Motor neuron (in vitro differentiated cells): ENCODE measurements around the gene FPR2. TPM values are rescaled to one million over a fixed set of nuclear protein-coding genes. Genes with fewer than 3 reads are reported as not detected.
A peak's percentile ranks its signal among the peaks of the same experiment; 100 is the strongest.
"Not testable (repeated sequence)": the region's sequence is repeated elsewhere in the genome, so short reads cannot be mapped to it uniquely, and the experiment has no call there.

Experiments
- ATAC-seq, 8 experiments: fragments of 200-7000 bp; cut with Tn5 transposase; replicated peaks in 6 of 8; 2 replicates each; pipeline ENCODE4 v1.8.0; 2021; ENCODE audit warnings: mild to moderate bottlenecking in 8 of 8, moderate library complexity in 8 of 8
- H3K27ac ChIP-seq, 2 donors: fragments of 250-450 bp; sonication (Bioruptor Pico); 2 replicates each; pipeline ENCODE4 v1.9.0; 2021; ENCODE audit warnings: antibody characterized with exemption in 2 of 2, mild to moderate bottlenecking in 2 of 2, moderate library complexity in 1 of 2
- H3K4me1 ChIP-seq, 2 donors: fragments of 250-450 bp; sonication (Bioruptor Pico); replicated peaks in 1 of 2; 2 replicates each; pipeline ENCODE4 v1.6.1; 2021; ENCODE audit warnings: antibody characterized with exemption in 2 of 2, mild to moderate bottlenecking in 2 of 2, moderate library complexity in 1 of 2
- H3K4me3 ChIP-seq, 5 donors: fragments of 250-450 bp; sonication (Bioruptor Pico); 2 replicates each; pipeline ENCODE4 v1.9.0; 2021; ENCODE audit warnings: antibody characterized with exemption in 5 of 5, mild to moderate bottlenecking in 5 of 5, moderate library complexity in 4 of 5
- WGBS, 10 experiments: fragments of 450-650 bp; shearing (Covaris generic); methylation state at CpG; one replicate each; pipeline ENCODE4 v1.0.0; 2022; 5-methylcytosine and 5-hydroxymethylcytosine counted together
- in situ Hi-C, 9 experiments: fragments of 400-800 bp; cut with MboI; loops; one replicate each; pipeline ENCODE4 v1.15.0; 2021; ENCODE audit warnings: low sequenced_read_pairs in 9 of 9, low pct_unique_long_range_greater_than_20kb in 2 of 9; ENCODE audit not compliant: unreplicated experiment in 9 of 9
- total RNA-seq, 8 experiments: library from RNA; unstranded; fragments of 300-600 nt; gene quantifications; 2 replicates each; pipeline versions ENCODE4 v1.2.3 to v1.2.4, GENCODE V29; 2022

FPR2 gene
- total RNA-seq, 8 experiments from 2014 or later = 0.15 to 0.33 (median 0.21) TPM; not detected in 5

DNA sequence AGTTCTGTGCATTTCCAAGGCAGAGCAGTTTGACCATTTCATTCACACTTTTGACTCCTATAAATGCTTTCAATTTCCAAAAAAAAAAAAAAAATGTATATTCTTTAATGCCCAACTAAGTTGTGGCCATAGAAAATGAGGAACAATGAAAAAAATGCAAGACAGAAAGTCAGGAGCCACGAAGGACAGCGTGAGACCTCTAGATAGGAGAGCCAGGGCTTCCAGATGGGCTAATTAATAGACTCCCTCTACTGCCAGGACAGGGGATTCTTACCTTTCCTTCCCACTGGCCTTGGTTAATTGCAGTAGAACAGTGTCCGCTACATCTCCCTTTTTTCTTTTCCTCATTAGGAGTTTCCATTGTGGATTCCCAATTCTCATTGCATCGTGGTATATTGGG is 42.5 kb downstream of the FPR2 start:
- Histone ChIP-seq H3K27ac (no peak overlapping the region), H3K4me1 (no peaks in the 10 kb centered on the region), H3K4me3 (no peak overlapping the region)
- in situ Hi-C loops = no loop called here
- WGBS, 10 experiments = 40 to 90% (median 75%) methylated on average over 2 to 4 of the region's 4 CpGs; no CpG with 5 or more reads in 1 of the 10 experiments
- ATAC-seq = no peak

DNA sequence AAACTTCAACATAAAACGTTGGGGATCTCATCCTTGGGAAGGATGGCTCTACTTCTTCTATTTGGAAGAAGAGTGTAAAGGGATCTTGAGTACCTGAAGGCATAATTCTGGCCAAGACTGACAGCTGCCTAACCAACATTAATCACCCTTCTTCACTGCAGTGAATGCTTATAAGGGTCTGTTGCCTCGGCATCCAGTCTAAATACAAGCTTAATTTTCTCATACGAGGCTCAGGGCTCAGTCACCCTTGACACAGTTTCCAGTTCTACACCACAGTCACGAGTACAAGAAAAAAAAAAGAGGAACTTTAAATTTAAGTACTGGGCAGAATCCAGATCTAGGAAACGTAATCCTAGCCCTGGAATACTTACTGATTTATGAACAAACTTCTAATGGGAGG is 43.0 kb downstream of the FPR2 start:
- 7 to 73% (median 38%) methylated on average over 1 to 5 of the region's 5 CpGs for WGBS, 10 experiments
- no peak overlapping the region for H3K27ac ChIP-seq
- no peak for ATAC-seq
- no peak overlapping the region for H3K4me3 ChIP-seq
- in situ Hi-C loops = no loop called here
- no peaks in the 10 kb centered on the region for H3K4me1 ChIP-seq

DNA sequence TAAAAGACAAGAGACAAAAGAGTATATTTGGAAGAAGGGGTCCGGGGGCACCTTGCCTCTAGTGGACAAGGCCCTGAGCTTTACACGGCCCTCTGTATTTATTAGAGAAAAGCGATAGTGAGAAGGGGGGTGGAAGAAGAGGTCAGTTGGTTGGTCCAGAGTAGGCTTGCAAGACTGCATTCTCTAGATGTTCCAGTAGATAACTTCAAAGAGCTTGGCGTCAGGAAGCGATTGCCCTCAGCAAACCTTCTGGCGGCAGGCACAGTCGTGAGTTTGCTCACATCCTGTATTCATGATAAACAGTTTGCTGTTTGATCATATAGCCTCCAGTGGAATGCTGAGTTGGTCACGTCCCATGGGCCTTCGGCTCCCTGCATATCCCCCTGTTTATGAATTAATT is 43.8 kb downstream of the FPR2 start:
- H3K4me1 ChIP-seq, ATAC-seq, H3K4me3 ChIP-seq, H3K27ac ChIP-seq, in situ Hi-C loops: not testable (repeated sequence)
- 75 to 100% (median 88%) methylated on average over 1 to 6 of the region's 9 CpGs; no CpG with 5 or more reads in 2 of the 10 experiments for WGBS, 10 experiments

DNA sequence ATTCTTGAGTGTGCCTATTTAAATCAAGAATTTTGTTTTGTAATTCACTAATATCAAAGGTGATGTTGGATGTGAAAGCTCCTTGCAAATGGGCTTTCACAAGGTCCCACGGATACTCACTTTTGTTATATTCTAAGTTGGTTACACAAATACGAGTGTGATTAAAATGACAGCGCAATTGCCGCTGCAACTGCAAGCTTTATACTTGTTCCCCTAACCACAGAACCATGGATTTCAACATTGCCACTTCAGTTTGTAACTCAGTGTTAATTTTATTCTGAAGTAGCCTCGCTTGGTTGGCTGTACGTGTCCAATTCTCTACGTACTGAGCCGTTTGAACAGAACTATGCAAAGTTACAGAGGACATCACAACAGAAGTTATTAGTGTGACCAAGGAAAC is 44.4 kb downstream of the FPR2 start:
- H3K4me1 ChIP-seq, in situ Hi-C loops, H3K4me3 ChIP-seq, H3K27ac ChIP-seq, ATAC-seq: not testable (repeated sequence)
- 67 to 100% (median 93%) methylated on average over 1 to 8 of the region's 8 CpGs for WGBS, 10 experiments

DNA sequence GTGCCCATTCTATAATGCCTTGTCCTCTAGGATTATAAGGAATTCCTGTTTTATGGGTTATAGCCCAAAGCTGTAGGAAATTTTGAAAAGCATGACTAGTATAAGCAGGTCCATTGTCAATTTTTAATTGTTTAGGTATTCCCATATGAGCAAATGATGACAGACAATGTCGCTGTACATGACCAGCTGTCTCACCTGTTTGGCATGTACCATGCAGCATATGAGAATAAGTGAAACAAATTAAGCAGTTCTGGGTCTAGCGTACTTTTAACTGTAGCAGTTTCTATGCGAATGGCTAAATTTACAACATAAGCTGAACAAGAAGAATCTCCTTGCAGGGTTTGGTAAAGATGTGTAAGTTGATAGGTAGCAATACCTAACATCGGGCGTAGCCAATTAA is 45.6 kb downstream of the FPR2 start:
- H3K4me1 ChIP-seq, H3K27ac ChIP-seq, H3K4me3 ChIP-seq, in situ Hi-C loops, ATAC-seq: not testable (repeated sequence)
- 69 to 100% (median 86%) methylated on average over 1 to 5 of the region's 5 CpGs for WGBS, 10 experiments

DNA sequence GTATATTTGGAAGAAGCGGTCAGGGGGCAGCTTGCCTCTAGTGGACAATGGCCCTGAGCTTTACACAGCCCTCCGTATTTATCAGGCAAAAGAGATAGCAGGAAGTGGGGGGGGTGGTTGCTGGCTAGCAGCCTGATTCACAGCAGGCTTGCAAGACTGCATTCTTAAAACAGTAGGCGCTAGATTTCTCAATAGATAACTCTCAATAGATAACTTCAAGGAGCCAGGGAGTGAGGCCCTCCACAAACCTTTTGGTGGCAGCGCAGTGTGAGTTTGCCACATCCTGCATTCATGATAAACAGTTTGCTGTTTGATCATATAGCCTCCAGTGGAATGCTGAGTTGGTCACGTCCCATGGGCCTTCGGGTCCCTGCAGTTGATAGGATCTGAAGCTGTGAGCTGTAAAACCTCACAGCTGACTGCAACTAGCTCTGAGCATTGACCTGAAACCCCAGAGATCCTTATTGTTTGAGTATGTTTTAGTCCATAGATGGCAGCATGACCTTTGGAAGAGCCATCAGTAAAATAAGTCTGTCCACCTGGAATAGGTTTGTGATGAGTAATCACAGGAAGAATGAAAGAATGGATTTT is 46.2 kb downstream of the FPR2 start:
- Histone ChIP-seq H3K4me3 (no peak overlapping the region), H3K4me1 (no peaks in the 10 kb centered on the region), H3K27ac (no peak overlapping the region)
- no peak for ATAC-seq
- 39 to 100% (median 71%) methylated on average over 1 to 4 of the region's 6 CpGs; no CpG with 5 or more reads in 1 of the 10 experiments for WGBS, 10 experiments
- in situ Hi-C loops = no loop called here

DNA sequence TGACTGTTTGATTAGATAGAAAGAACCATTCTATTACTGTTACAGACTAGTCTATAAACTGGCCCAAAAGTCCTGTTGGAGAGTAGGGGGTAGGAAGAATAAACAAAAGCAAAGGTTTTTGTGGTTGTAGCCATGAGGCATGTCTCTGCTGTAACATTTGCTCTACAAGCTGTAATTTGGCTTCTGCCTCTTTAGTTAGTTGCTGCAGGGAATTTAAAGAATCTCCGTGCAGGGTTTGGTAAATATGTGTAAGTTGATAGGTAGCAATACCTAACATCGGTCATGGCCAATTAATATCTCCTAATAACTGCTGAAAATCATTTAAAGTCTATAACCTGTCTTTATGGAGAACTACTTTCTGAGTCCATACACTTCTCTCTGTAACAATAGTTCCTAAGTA is 46.9 kb downstream of the FPR2 start:
- in situ Hi-C loops = no loop called here
- Histone ChIP-seq H3K27ac (no peak overlapping the region), H3K4me1 (no peaks in the 10 kb centered on the region), H3K4me3 (no peak overlapping the region)
- WGBS, 10 experiments = 14 to 100% (median 75%) methylated on average over 1 to 2 of the region's 2 CpGs; no CpG with 5 or more reads in 2 of the 10 experiments
- ATAC-seq = no peak

DNA sequence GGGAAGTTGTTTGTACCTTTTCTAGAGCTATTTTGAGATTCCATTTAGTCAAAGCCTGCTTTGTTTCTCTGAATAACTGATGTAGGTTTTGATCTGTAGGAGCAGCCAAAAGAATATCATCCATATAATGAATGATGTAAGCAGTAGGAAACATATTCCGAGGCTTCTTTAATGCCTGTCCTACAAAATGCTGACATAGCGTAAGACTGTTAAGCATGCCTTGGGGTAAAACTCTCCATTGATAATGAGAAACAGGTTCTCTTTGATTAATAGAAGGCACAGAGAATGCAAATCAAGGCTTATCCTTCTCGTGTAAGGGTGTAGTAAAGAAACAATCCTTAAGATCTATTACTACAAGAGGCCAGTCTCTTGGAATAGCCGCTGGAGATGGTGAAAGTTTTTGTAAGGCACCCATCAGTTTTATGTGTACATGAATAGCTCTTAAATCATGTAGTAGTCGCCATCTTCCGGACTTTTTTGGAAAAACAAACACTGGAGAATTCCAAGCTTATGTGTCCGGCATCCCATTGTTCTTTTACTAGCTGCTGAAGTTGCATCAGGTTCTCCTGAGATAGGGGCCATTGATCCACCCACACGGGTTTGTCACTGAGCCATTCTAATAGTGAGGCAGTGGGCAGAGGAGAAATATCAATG is 47.5 kb downstream of the FPR2 start:
- no peak overlapping the region for H3K27ac ChIP-seq
- 14 to 85% (median 53%) methylated on average over 2 to 8 of the region's 8 CpGs; no CpG with 5 or more reads in 2 of the 10 experiments for WGBS, 10 experiments
- H3K4me3 ChIP-seq = no peak overlapping the region
- H3K4me1 ChIP-seq = no peaks in the 10 kb centered on the region
- ATAC-seq = peak in 3 of 8 experiments; percentile 80 to 91 (median 84)
- in situ Hi-C loops = no loop called here

DNA sequence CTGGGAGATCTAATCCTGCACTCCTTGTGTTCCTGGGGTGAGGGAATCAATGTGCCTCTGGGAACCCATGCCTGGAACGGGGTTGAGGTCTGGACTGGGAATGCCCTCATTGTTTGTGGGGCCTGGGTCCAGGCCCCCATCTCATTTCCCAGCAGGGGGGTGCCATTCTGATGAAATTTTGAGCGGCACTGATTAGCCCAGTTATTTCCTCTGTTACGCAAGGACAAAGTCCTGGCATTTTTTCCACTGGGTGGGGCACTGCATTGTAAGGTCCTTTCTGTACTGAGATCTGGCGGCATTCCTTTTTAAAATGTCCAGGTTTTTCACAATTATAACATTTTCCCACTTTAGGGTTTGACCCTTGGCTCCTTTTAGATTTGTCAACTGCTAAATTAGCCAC is 48.8 kb downstream of the FPR2 start:
- H3K4me3 ChIP-seq = no peak overlapping the region
- WGBS, 10 experiments = 0 to 100% (median 63%) methylated on average over 1 to 3 of the region's 4 CpGs; no CpG with 5 or more reads in 1 of the 10 experiments
- no peak overlapping the region for H3K27ac ChIP-seq
- in situ Hi-C loops = no loop called here
- H3K4me1 ChIP-seq = no peaks in the 10 kb centered on the region
- peak in 2 of 8 experiments; percentile 52 to 71 for ATAC-seq

DNA sequence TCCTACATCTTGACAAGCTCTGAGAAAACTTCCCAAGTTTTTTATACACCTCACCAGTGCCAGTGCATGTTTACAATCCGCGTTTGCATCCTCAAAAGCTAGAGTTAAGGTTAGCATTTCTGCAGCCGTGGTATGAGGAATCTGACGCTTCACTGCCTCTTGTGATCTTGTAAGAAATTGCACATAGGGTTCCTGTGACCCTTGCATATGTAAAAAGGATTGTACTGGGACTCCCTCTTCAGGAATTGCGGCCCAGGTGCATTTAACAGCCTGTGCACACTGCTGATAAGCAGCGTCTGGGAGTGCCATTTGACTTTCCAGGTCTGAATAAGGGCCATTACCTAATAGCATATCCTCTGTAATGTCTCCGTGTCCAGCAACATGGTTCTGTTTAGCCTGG is 49.2 kb downstream of the FPR2 start:
- no peaks in the 10 kb centered on the region for H3K4me1 ChIP-seq
- WGBS, 10 experiments = 5 to 100% (median 60%) methylated on average over 1 to 4 of the region's 7 CpGs; no CpG with 5 or more reads in 3 of the 10 experiments
- ATAC-seq = peak in 3 of 8 experiments; percentile 40 to 63 (median 42)
- H3K4me3 ChIP-seq = no peak overlapping the region
- no peak overlapping the region for H3K27ac ChIP-seq
- in situ Hi-C loops = no loop called here

DNA sequence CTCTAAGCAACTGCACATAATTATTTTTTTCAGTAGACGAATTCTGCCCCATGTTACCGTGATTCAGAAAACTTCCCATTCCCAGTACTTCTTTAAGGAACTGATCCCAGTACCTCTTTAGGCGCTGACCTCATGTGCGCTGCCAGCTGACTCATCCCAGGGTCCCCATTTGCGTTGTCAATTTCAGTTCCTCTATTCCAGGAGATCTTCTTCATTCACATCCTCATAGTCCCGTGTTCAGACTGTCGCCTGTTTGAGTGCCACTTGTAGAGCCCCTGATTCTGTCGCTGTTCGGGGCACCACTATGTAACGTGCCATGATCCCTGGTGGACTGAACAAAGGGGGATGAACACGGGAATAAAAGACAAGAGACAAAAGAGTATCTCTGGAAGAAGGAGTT is 50.4 kb downstream of the FPR2 start:
- 56 to 94% (median 87%) methylated on average over 1 to 9 of the region's 11 CpGs; no CpG with 5 or more reads in 1 of the 10 experiments for WGBS, 10 experiments
- Histone ChIP-seq H3K4me1 (no peaks in the 10 kb centered on the region), H3K4me3 (no peak overlapping the region), H3K27ac (no peak overlapping the region)
- in situ Hi-C loops = no loop called here
- no peak for ATAC-seq

DNA sequence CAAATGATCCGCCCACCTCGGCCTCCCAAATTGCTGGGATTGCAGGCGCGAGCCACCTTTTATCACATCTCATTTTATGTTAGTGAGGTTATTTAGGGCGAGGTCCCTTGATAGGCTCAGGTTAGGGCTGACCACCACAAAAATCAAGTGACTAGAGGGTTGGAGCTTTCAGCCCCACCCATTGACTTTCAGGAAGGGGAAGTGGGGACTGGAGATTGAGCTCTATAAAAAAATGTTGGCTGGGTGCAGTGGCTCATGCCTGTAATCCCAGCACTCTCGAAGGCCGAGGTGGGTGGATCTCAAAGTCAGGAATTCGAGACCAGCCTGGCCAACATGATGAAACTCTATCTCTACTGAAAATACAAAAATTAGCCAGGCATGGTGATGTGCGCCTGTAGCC is 54.1 kb downstream of the FPR2 start:
- WGBS, 10 experiments = 39 to 100% (median 83%) methylated on average over 1 to 6 of the region's 9 CpGs; no CpG with 5 or more reads in 3 of the 10 experiments
- H3K4me1 ChIP-seq = no peaks in the 10 kb centered on the region
- ATAC-seq = no peak
- in situ Hi-C loops = no loop called here
- H3K4me3 ChIP-seq = no peak overlapping the region
- no peak overlapping the region for H3K27ac ChIP-seq

DNA sequence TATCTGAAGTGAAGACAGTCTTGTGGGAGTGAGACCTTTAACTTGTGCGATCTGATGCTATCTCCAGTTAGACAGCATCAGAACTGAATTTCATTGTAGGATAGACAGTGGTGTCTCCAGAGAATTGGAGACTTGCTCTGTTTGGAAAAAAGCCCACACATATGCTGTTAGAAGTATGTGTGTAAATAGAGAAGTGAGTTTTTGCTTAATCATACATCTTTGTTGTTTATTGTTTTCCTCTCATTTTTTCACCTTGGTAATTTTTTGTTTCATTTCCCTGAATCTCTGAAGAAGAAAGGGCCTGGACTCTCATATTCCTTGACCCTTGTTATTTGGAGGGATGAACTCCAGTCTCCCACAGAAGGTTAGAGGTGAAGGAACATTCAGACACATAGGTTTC is 55.7 kb downstream of the FPR2 start:
- in situ Hi-C loops = no loop called here
- 67 to 100% (median 100%) methylated on average over 1 of the region's 1 CpG; no CpG with 5 or more reads in 7 of the 10 experiments for WGBS, 10 experiments
- ATAC-seq = no peak
- H3K4me3 ChIP-seq = no peak overlapping the region
- H3K4me1 ChIP-seq = no peaks in the 10 kb centered on the region
- no peak overlapping the region for H3K27ac ChIP-seq

DNA sequence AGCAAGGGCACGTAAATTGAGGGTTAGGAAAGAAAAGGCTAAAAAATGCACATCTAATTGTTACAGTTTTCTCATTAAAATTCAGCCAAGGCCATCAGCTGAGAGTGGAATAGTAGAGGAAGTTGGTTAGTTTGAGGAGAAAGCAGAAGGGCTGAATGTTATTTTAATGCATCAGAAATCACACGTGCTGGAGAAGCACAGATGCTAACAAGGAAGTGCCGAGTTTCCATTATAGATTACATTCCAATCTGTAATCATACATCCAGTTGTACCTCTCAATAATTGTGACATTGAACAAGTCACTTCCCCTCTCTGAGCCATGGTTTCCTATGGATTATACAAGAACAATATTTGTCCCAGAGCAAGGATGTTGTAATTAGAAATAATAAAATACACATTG is 59.0 kb downstream of the FPR2 start:
- H3K4me3 ChIP-seq = no peak overlapping the region
- 0 to 83% (median 48%) methylated on average over 1 to 3 of the region's 3 CpGs; no CpG with 5 or more reads in 2 of the 10 experiments for WGBS, 10 experiments
- no peaks in the 10 kb centered on the region for H3K4me1 ChIP-seq
- in situ Hi-C loops = no loop called here
- H3K27ac ChIP-seq = no peak overlapping the region
- ATAC-seq = no peak
